IMR-90 (cell line): ENCODE data around the gene ALB.

Experiments
- BHLHE40 ChIP-seq: fragments of 150-350 bp; IDR thresholded peaks from 2 replicates; pipeline ENCODE4 v1.6.1; 2016; ENCODE audit warnings: mild to moderate bottlenecking, low read depth, low read length
- CHD1 ChIP-seq: IDR thresholded peaks from 2 replicates; pipeline ENCODE4 v1.6.1; 2012; ENCODE audit warnings: low read depth, low read length, improper control_type of control experiment
- FOS ChIP-seq: fragments of 150-350 bp; IDR thresholded peaks from 2 replicates; pipeline ENCODE4 v1.6.1; 2016; ENCODE audit warnings: low read depth, low read length
- MXI1 ChIP-seq: IDR thresholded peaks from 2 replicates; pipeline ENCODE4 v1.6.1; 2012; ENCODE audit warnings: low read depth, mild to moderate bottlenecking, low read length, moderate library complexity, borderline replicate concordance
- RAD21 ChIP-seq: IDR thresholded peaks from 2 replicates; pipeline ENCODE4 v1.6.1; 2012; ENCODE audit warnings: low read length, improper control_type of control experiment
- USF2 ChIP-seq: fragments of 150-350 bp; IDR thresholded peaks from 2 replicates; pipeline ENCODE4 v1.6.1; 2017; ENCODE audit warnings: mild to moderate bottlenecking, antibody characterized with exemption, low read length, low read depth
- TF ChIP-seq, protein P1 (sequence below): conservative IDR thresholded peaks from 2 replicates; pipeline ENCODE4 v1.5.1; 2012; ENCODE audit warnings: mild to moderate bottlenecking, low read depth, low read length, improper control_type of control experiment

GRCh38 chr4:73376976-73377375, 27.1 kb upstream of the ALB start:
- TF ChIP-seq, protein P1, sequence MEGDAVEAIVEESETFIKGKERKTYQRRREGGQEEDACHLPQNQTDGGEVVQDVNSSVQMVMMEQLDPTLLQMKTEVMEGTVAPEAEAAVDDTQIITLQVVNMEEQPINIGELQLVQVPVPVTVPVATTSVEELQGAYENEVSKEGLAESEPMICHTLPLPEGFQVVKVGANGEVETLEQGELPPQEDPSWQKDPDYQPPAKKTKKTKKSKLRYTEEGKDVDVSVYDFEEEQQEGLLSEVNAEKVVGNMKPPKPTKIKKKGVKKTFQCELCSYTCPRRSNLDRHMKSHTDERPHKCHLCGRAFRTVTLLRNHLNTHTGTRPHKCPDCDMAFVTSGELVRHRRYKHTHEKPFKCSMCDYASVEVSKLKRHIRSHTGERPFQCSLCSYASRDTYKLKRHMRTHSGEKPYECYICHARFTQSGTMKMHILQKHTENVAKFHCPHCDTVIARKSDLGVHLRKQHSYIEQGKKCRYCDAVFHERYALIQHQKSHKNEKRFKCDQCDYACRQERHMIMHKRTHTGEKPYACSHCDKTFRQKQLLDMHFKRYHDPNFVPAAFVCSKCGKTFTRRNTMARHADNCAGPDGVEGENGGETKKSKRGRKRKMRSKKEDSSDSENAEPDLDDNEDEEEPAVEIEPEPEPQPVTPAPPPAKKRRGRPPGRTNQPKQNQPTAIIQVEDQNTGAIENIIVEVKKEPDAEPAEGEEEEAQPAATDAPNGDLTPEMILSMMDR = no peak
- no peak for TF ChIP-seq FOS
- no peak for TF ChIP-seq MXI1
- no peak for TF ChIP-seq RAD21
- no peak for TF ChIP-seq USF2
- TF ChIP-seq CHD1 = no peak
- no peak for TF ChIP-seq BHLHE40
